ENCODE measurements around the gene LARP4. TPM values are rescaled to one million over a fixed set of nuclear protein-coding genes. Genes with fewer than 3 reads are reported as not detected.
"Not testable (repeated sequence)": the region's sequence is repeated elsewhere in the genome, so short reads cannot be mapped to it uniquely, and the experiment has no call there.

The LARP4 gene
- total RNA-seq, 1 donor from 2014 or later: 46.5 TPM

DNA sequence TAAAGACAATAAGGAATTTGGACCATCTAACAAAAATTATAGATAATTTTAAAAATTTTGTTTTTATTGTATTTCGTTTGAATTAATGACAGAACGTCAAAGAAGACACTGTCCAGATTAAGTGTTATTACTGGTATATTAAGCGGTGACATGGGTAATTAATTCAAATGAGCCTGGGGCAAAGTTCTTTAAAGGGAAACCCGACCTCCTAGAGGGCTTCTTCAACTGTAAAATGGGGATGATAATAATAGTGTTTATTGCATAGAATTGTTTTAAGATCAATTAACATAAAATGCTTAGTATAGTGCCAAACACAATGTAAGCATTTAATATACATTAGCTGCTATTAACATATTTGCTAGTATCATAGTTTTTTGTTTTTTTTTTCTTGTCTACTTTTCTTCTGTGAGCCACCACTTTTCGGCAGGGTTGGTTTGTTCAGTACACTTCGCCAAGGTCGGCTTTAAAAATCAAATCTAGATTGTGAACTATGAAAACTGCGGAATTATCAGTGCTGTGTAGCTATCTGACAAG lies 514 bp upstream of the LARP4 start:
- DNase-seq (ENCODE audit: low read depth): no peak

- DNase-seq (ENCODE audit: low read depth): peak; percentile 26
These were observed 906 bp downstream of the LARP4 start for GRCh38 chr12:50401500-50402081.

- no peak for DNase-seq (ENCODE audit: low read depth)
These were observed 1.7 kb downstream of the LARP4 start for GRCh38 chr12:50402264-50403000.

GRCh38 chr12:50403001-50403440 lies 2.3 kb downstream of the LARP4 start:
- no peak for DNase-seq (ENCODE audit: low read depth)

- no peak for DNase-seq (ENCODE audit: low read depth)
These were observed 3.6 kb downstream of the LARP4 start for GRCh38 chr12:50404307-50404706.

DNA sequence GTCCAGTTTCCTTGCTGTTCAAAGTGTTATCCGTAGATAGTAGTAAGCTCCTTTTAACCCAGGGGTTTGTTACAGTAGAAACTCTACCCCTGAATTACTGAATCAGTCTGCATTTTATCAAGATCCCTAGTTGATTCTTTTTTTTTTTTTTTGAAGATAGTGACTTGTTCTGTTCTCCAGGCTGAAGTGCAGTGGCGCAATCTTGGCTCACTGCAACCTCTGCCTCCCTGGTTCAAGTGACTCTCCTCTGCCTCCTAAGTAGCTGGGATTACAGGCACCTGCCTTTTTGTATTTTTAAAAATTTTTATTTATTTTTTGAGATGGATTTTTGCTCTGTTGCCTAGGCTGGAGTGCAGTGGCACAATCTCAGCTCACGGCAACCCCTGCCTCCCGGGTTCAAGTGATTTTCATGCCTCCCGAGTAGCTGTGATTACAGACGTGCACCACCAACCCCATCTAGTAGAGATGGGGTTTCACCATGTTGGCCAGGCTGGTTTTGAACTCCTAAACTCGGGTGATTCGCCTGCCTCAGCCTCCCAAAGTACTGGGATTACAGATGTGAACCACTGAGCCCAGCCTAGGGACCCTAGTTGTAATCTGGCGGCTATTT lies 10.5 kb downstream of the LARP4 start:
- DNase-seq (ENCODE audit: low read depth): no peak

DNA sequence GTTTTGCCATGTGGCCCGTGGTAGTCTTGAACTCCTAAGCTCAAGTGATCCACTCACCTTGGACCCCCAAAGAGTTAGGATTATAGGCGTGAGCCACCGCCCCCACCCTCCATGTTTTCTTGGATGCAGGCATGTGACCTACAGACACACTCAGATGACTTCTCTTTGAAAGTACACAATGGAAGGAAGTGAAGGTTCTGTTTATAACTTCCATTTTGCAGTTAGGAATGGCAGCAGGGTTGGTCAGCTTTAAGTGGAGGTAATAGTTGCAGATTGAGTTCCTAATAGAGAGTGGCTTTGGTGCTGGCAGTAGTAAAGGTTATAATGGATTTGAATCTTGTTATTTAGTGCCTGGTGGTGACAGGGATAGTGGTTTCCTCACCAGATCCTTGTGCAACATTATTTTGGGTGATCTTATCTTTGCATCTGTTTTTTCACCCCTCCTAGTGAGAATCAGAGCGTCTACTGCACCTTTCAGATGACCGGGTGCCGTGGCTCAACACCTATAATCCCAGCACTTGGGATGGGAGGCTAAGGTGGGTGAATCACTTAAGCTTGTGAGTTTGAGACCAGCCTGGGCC lies 15.3 kb downstream of the LARP4 start:
- no peak for DNase-seq (ENCODE audit: low read depth)

DNA sequence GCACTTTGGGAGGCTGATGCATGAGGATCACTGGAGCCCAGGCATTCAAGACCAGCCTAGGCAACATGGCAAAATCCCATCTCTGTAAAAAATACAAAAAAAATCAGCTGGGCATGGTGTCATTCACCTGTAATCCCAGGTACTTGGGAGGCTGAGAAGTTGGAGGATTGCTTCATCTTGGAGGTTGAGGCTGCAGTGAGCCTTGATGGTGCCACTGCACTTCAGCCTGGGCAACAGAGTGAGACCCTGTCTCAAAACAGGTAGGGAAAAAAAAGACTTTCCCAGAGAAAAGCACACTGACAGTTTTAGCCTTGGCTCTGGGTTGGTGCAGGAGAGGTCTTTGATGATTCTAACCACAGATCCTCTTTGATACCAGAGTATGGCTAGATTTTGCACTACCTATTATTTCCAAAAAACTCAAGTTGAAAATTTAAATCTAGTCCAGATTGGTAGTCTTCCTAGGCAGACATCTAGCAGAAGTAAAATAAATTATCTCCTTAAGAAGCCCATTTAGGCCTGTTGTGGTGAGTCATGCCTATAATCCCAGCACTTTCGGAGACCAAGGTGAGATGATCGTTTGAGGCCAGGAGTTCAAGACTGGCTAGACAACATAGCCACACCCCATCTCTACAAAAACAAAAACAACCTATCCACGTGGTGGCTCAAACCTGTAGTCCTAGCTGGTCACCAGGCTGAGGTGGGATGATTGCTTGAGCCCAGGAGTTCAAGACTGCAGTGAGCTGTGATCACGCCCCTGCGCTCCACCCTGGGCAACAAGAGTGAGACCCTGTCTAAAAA lies 18.6 kb downstream of the LARP4 start:
- no peak for DNase-seq (ENCODE audit: low read depth)

GRCh38 chr12:50422855-50423254 lies 22.2 kb downstream of the LARP4 start:
- not testable (repeated sequence) for DNase-seq (ENCODE audit: low read depth)

GRCh38 chr12:50423342-50423741 lies 22.7 kb downstream of the LARP4 start:
- not testable (repeated sequence) for DNase-seq (ENCODE audit: low read depth)

GRCh38 chr12:50425589-50426258 lies 25.0 kb downstream of the LARP4 start:
- DNase-seq (ENCODE audit: low read depth): peak; percentile 31

GRCh38 chr12:50431656-50432055 lies 31.0 kb downstream of the LARP4 start:
- not testable (repeated sequence) for DNase-seq (ENCODE audit: low read depth)

DNA sequence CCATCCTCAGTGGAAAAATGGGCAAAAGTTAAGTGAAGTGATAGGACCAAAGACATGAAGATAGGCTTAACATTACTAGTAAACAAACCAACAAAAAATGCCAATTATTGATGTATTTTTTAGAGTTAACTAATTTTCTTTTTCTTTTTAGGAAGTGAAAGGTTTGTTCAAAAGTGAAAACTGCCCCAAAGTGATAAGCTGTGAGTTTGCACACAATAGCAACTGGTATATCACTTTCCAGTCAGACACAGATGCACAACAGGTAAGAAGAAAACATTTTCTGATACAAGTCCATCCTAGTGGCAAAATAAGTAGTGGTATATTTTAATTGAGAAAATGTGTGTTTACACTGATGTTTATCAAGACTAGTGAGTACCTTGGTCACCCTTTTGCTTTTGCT lies 39.6 kb downstream of the LARP4 start:
- no peak for DNase-seq (ENCODE audit: low read depth)

DNA sequence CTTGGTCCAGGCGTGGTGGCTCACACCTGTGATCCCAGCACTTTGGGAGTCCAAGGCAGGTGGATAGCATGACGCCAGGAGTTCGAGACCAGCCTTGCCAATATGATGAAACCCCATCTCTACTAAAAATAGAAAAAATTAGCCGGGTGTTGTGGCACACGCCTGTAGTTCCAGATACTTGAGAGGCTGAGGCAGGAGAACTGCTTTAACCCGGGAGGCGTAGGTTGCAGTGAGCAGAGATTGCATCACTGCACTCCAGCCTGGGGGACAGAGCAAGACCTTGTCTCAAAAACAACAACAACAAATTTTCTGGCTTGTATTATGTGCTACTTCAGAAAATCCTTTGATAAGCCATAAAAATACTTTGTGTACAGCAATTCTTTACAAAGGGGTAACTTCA lies 41.1 kb downstream of the LARP4 start:
- DNase-seq (ENCODE audit: low read depth): no peak

- no peak for DNase-seq (ENCODE audit: low read depth)
These were observed 41.7 kb downstream of the LARP4 start for GRCh38 chr12:50442178-50442908.

DNA sequence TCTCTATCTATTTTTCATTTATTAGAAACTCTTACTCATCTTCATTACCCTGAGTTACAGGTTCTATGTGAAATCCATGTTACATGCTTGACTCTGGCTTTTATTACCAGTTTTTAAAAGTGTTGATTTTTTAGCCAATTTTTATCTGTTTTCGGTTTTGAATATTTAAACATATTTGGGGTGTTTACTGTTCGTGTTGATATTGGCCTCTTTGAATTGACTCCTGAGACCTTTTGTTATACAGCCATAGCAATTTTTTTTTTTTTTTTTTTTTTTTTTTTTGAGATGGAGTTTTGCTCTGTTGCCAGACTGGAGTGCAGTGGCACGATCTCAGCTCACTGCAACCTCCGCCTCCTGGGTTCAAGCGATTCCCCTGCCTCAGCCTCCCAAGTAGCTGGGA lies 49.0 kb downstream of the LARP4 start:
- not testable (repeated sequence) for DNase-seq (ENCODE audit: low read depth)

- no peak for DNase-seq (ENCODE audit: low read depth)
These were observed 52.1 kb downstream of the LARP4 start for GRCh38 chr12:50452795-50453194.

DNA sequence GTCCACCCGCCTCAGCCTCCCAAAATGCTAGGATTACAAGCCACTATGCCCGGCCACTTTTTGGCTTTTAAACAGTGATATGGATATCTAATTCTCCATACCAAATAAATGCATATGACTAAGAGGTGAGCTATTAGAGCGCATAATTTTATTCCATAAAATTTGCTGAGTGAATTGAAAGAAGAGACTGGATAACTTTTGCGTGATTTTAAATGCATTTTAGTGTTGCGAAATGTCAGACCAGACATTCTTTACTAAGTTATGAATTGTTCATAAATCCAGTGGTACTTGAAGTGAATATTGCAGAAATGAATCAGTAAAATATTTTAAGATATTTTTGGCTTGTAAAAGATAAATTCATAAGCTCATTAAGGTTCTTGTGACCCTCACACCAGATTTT lies 53.2 kb downstream of the LARP4 start:
- DNase-seq (ENCODE audit: low read depth): peak; percentile 5

DNA sequence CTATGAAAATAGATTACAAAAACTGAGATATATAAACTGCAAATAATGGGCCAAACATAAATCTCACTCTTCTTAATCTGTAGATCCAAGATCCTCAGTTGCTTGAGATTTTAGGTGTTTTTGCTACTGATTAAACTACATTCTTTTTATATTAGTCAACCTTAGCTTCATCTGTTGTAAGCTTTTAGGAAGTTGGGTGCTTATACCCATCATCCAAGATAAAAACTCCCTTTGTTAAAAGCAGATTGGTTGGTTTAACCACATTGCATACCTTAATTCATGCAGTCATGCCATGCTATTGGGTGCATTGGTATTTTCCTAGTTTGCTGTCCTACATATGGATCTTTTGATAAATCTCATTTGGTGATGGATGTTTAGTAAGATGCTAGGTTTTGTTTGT lies 57.9 kb downstream of the LARP4 start:
- no peak for DNase-seq (ENCODE audit: low read depth)

DNA sequence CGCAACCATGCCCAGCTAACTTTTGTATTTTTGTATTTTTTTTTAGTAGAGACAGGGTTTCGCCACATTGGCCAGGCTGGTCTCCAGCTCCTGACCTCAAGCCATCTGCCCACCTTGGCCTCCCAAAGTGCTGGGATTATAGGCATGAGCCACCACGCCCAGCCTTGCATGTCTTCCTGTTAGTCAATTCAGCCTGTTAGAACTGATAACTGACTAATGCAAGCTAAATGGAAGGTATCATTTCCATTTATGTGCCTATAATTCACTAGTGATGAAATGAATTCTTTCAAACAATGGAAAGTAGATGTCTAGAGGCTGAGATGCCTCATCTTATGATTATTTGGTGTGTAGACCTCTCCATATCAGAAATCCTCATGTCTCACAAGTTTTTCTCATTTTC lies 66.8 kb downstream of the LARP4 start:
- DNase-seq (ENCODE audit: low read depth): no peak
